ENCODE data around the gene PTPRT. TPM values are rescaled to one million over a fixed set of nuclear protein-coding genes. Genes with fewer than 3 reads are reported as not detected.

PTPRT gene
- total and polyA plus RNA-seq, 2 experiments from 2014 or later = not detected

- TF ChIP-seq ZNF462 (CRISPR knock-in tag; IDR thresholded peaks at IDR 0.05) (no peak), ZNF114 (CRISPR knock-in tag; IDR thresholded peaks at IDR 0.05) (no peak), NANOG (IDR thresholded peaks at IDR 0.05; ENCODE audit: borderline replicate concordance) (no peak)
These were observed 921.8 kb downstream of the PTPRT start (continued) for GRCh38 chr20:42267793-42268384.

- Mint-ChIP-seq H3K4me3 (no peak overlapping the region), H3K27ac (no peak overlapping the region), H3K9me3 (peaks cover 99% of the 10 kb centered on the region), H3K36me3 (ENCODE audit: low read depth) (peaks cover 44% of the 10 kb centered on the region), H3K27me3 (ENCODE audit: insufficient read depth, low read depth, poor library complexity) (no peaks in the 10 kb centered on the region), H3K4me1 (no peaks in the 10 kb centered on the region)
- no peak overlapping the region for H2AFZ ChIP-seq
- H3K4me2 ChIP-seq = no peak overlapping the region
- H3F3A ChIP-seq (replicated peaks; ENCODE audit: low read depth) = no peaks in the 10 kb centered on the region
- H3K4me3 ChIP-seq = no peak overlapping the region
- H3K27me3 ChIP-seq (ENCODE audit: insufficient read depth) = no peaks in the 10 kb centered on the region
- no peak overlapping the region for H3K27ac ChIP-seq (ENCODE audit: low read depth)
- DNase-seq (ENCODE audit: low spot score) (no peak), ATAC-seq (no peak)
- no peaks in the 10 kb centered on the region for H3K79me2 ChIP-seq (replicated peaks; ENCODE audit: insufficient read depth)
- no peaks in the 10 kb centered on the region for H3K4me1 ChIP-seq (ENCODE audit: insufficient read depth)
- H4K20me1 ChIP-seq (replicated peaks; ENCODE audit: insufficient read depth) = no peaks in the 10 kb centered on the region
- no peaks in the 10 kb centered on the region for H3K9me2 ChIP-seq (ENCODE audit: insufficient read depth)
- peaks cover 3% of the 10 kb centered on the region; the same call in 1 of the 2 replicates for H3K36me3 ChIP-seq (ENCODE audit: insufficient read depth)
- TF ChIP-seq REST (IDR thresholded peaks at IDR 0.05; ENCODE audit: unreplicated experiment) (no peak), CTCF (conservative IDR thresholded peaks at IDR 0.05; ENCODE audit: low read depth in 2 of 2) (no peak), JUNB (IDR thresholded peaks at IDR 0.05; ENCODE audit: unreplicated experiment) (no peak), ZNF114 (CRISPR knock-in tag; IDR thresholded peaks at IDR 0.05) (no peak), POLR2AphosphoS5 (IDR thresholded peaks at IDR 0.05; ENCODE audit: low read depth) (no peak), EZH2phosphoT487 (IDR thresholded peaks at IDR 0.05; ENCODE audit: unreplicated experiment) (no peak), CREB1 (CRISPR knock-in tag; IDR thresholded peaks at IDR 0.05; ENCODE audit: low read depth) (no peak), NANOG (IDR thresholded peaks at IDR 0.05; ENCODE audit: borderline replicate concordance) (no peak), ZNF331 (CRISPR knock-in tag; IDR thresholded peaks at IDR 0.05; ENCODE audit: low read depth) (no peak), EZH2 (IDR thresholded peaks at IDR 0.05; ENCODE audit: low read depth, unreplicated experiment) (no peak), STAT1 (IDR thresholded peaks at IDR 0.05; ENCODE audit: unreplicated experiment) (no peak)
These were observed 927.9 kb downstream of the PTPRT start for GRCh38 chr20:42261766-42262270.
